Activated naive CD8-positive, alpha-beta T cell treated with anti-CD3 and anti-CD28 coated beads, Interleukin-2, amount 50 U/mL, for 24 hours (primary cell): ENCODE results near the gene SLC66A2.

Source experiments
- ATAC-seq: fragments of 150-1000 bp; cut with Tn5 transposase; one replicate; pipeline ENCODE4 v1.10.0; 2021
- DNase-seq: peaks from one replicate; pipeline ENCODE4 v3.0.0; 2021
- H3K27ac Mint-ChIP-seq: one replicate; pipeline ENCODE4 v1.8.0; 2021; ENCODE audit warnings: mild to moderate bottlenecking, mixed read lengths
- H3K27me3 Mint-ChIP-seq: one replicate; pipeline ENCODE4 v1.8.0; 2021; ENCODE audit warnings: mixed read lengths
- H3K36me3 Mint-ChIP-seq: one replicate; pipeline ENCODE4 v1.8.0; 2021; ENCODE audit warnings: low read depth, mixed read lengths
- H3K4me1 Mint-ChIP-seq: one replicate; pipeline ENCODE4 v1.8.0; 2021; ENCODE audit warnings: mixed read lengths
- H3K4me3 Mint-ChIP-seq: one replicate; pipeline ENCODE4 v1.8.0; 2021; ENCODE audit warnings: mild to moderate bottlenecking, moderate library complexity, mixed read lengths
- H3K9me3 Mint-ChIP-seq: one replicate; pipeline ENCODE4 v1.8.0; 2021; ENCODE audit warnings: mixed read lengths

Gene SLC66A2

DNA sequence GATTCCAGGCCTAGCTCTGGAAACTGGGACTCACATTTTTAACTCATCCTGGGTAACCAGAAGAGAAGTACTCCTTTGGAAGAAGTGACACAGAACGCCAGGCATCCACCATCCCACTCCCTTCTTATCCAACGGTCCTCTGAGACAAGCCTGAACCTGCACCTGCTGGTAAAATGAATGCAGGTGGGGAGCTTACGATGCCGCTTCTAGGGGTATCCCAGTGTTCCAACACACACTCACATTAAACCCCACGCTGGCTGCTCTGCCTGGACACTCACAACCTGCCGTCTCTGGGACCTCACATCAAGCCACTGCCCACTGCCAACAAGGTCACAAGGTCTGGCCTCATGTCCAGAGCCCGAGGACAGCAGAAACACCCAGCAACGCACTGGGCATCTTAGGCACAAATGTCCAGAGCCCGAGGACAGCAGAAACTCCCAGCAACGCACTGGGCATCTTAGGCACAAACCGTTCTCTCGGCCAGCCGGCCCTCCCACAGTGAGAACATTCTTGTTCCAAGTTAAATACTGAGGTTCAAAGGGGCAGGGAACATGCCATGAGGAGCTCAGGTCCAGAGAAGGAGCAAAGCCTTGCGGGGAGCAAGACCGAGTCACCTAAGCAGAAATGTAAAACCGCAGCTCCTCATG is 9.9 kb downstream of the SLC66A2 start:
- Mint-ChIP-seq H3K27ac (no peak overlapping the region), H3K4me3 (no peak overlapping the region)

DNA sequence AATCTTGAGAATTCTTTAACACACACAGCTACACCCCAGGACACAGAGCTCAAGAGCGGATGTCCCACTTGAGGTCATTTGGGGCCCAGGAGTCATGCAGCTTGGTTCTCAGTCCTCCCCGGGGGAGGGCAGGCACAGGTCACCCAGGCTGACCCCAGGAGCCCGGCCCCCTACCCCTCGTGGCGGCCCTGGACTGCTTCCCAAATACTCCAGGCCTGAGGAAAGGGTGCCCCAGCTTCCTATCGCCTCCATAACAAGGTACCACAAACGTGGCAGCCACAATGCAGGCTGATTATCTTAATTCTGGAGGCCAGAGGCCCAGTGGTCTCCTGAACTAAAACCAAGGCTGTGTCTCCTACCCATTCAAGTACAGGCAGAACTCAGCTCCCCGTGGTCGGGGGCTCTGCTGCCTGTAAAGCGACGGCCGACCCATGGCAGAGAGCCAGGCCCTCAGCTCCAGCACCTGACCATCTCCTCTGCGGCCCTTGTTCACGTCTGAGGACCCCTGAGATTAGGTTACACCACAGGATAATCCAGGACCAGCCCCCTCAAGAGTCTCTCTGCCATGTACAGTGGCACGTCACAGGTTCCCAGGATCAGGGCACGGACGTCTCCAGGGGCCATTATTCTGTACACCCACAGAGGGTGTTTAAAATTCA is 10.5 kb downstream of the SLC66A2 start:
- peaks cover 1% of the 10 kb centered on the region for H3K9me3 Mint-ChIP-seq
- no peaks in the 10 kb centered on the region for H3K27me3 Mint-ChIP-seq
- no peak for DNase-seq
- no peak for ATAC-seq
- no peak overlapping the region for H3K4me3 Mint-ChIP-seq
- peaks cover 23% of the 10 kb centered on the region for H3K4me1 Mint-ChIP-seq
- peaks cover 38% of the 10 kb centered on the region for H3K36me3 Mint-ChIP-seq
- H3K27ac Mint-ChIP-seq: no peak overlapping the region

More for the DNA sequence above, 9.9 kb downstream of the SLC66A2 start:
- H3K27me3 Mint-ChIP-seq: no peaks in the 10 kb centered on the region
- H3K4me1 Mint-ChIP-seq: peaks cover 29% of the 10 kb centered on the region
- H3K36me3 Mint-ChIP-seq: peaks cover 31% of the 10 kb centered on the region
- DNase-seq (no peak), ATAC-seq (no peak)
- no peaks in the 10 kb centered on the region for H3K9me3 Mint-ChIP-seq

DNA sequence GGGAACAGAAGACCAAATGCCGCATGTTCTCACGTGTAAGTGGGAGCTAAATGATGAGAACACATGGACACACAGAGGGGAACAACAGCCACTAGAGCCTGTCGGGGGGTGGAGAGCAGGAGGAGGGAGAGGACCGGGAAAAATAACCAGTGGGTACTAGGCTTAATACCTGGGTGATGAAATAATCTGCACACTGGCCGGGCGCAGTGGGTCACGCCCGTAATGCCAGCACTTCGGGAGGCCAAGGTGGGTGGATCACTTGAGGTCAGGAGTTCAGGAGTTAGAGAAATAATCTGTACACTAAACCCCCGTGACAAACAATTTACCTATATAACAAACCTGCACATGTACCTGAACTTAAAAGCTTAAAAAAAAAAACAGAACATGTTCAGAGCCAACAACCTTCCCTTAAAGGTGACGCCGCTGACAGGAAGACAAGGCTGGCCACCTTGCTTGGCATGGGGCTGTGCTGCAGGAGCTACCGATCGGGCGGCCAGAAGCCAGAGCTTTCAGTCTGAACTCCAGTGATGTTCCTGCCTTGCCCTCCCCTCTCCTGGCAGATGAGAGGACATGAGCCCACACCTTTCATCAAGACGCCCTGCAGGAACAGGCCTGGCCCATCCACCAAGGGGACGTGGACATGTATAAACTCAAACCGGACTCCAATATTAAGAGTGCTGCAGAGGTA is 11.2 kb downstream of the SLC66A2 start:
- Mint-ChIP-seq H3K27ac (no peak overlapping the region), H3K36me3 (peaks cover 44% of the 10 kb centered on the region), H3K4me3 (no peak overlapping the region), H3K27me3 (no peaks in the 10 kb centered on the region), H3K4me1 (peaks cover 20% of the 10 kb centered on the region), H3K9me3 (peaks cover 8% of the 10 kb centered on the region)
- no peak for DNase-seq
- ATAC-seq: no peak

DNA sequence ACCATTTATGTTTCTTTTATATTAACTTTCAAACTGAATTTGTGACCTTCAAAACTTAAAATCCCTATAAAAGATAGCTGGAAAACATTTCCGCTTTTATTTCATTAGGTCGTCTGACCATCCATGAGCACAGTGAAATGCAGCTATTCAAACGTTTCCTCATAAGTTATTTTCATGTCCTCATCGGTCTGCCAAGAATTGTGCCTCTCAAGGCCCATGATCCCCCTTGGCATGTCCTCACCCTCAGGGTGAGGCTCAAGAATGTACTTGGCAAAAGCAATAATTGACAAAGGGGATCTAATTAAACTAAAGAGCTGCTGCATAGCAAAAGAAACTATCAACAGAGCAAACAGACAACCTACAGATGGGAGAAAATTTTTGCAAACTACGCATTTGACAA is 12.4 kb downstream of the SLC66A2 start:
- Mint-ChIP-seq H3K9me3 (peaks cover 12% of the 10 kb centered on the region), H3K4me3 (no peak overlapping the region)

DNA sequence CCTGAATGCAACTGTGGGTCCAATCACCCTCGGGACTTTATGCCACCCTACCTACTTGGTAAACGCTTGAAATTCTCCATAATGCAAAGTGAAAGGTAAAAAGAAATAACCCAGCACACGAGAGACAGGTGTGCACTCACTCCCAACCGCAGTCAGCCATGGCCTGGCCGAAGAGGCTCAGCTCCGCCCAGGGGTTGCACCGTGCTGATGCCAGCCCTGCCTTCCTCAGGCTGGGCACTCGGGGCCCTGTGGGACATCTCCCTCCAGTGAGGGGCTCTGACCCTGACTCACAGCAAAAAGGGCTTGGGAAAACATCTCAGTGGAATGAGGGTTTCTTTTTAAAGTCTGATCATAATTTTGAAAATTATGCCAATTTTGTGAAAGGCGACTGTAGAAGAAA is 13.3 kb downstream of the SLC66A2 start:
- Mint-ChIP-seq H3K27ac (no peak overlapping the region), H3K9me3 (peaks cover 21% of the 10 kb centered on the region), H3K36me3 (peaks cover 65% of the 10 kb centered on the region), H3K4me3 (no peak overlapping the region), H3K27me3 (no peaks in the 10 kb centered on the region), H3K4me1 (peaks cover 7% of the 10 kb centered on the region)
- DNase-seq: no peak
- ATAC-seq: no peak

More for the DNA sequence above, 12.4 kb downstream of the SLC66A2 start:
- no peak overlapping the region for H3K27ac Mint-ChIP-seq
- no peak for ATAC-seq
- peaks cover 9% of the 10 kb centered on the region for H3K4me1 Mint-ChIP-seq
- no peak for DNase-seq
- peaks cover 56% of the 10 kb centered on the region for H3K36me3 Mint-ChIP-seq
- no peaks in the 10 kb centered on the region for H3K27me3 Mint-ChIP-seq

DNA sequence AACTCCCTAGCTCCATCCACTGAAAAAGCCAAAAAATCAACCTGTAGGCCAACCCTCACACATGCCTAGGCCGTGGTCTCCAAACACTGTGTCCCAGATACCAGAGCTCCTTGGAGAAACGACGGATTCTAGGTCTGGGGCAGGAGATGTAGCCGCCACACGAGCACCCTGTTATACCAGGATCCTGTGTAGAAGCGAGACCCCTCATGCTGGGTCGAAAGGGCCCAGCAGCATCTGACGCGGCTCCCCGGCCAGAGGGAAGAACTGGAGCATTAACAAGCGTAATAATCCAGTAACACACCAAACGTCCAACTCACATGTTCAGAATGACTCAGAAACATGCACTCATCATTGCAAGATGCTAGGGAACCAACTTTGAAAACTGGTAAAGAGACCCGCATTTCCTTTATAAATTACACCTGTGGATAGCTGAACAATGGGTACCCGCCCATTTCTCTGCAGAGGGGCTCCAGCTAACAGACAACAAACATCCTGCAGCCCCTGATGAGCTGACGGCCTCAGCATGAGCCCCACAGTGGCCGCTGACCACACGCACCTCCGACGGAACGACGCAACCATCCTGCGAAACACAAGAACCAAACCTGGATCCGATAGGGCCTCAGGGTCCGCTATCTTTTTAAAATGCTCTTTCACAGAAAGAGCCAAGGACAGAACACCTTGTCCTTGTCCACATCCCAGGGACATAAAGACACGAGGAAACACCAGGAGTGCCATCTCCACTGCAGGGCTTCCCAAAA is 14.2 kb downstream of the SLC66A2 start:
- no peak for ATAC-seq
- H3K27ac Mint-ChIP-seq: no peak overlapping the region
- no peaks in the 10 kb centered on the region for H3K27me3 Mint-ChIP-seq
- DNase-seq: no peak
- H3K9me3 Mint-ChIP-seq: peaks cover 30% of the 10 kb centered on the region
- peaks cover 73% of the 10 kb centered on the region for H3K36me3 Mint-ChIP-seq
- peaks cover 1% of the 10 kb centered on the region for H3K4me1 Mint-ChIP-seq
- H3K4me3 Mint-ChIP-seq: no peak overlapping the region

DNA sequence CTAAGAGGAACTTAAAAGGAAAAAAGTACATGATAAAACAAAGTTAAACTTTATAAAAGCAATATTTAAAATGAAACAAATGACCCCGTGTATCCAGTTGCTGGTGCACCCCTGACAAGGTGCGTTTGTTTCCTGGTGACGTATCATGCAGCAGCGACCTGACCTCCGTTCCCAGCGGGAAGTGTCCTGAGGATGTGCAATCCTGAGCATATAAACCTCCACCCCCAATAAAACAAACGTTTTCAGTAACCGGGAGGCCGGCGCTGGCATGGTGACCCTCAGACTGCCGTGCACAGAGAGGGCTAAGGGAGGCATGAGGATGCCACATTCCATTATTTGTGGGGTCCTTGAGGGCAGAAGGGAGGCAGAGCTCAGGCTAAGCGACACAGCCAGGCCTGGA is 14.8 kb downstream of the SLC66A2 start:
- no peaks in the 10 kb centered on the region for H3K27me3 Mint-ChIP-seq
- no peaks in the 10 kb centered on the region for H3K4me1 Mint-ChIP-seq
- ATAC-seq: no peak
- peaks cover 75% of the 10 kb centered on the region for H3K36me3 Mint-ChIP-seq
- no peak overlapping the region for H3K27ac Mint-ChIP-seq
- no peak for DNase-seq
- H3K4me3 Mint-ChIP-seq: no peak overlapping the region
- H3K9me3 Mint-ChIP-seq: peaks cover 34% of the 10 kb centered on the region

DNA sequence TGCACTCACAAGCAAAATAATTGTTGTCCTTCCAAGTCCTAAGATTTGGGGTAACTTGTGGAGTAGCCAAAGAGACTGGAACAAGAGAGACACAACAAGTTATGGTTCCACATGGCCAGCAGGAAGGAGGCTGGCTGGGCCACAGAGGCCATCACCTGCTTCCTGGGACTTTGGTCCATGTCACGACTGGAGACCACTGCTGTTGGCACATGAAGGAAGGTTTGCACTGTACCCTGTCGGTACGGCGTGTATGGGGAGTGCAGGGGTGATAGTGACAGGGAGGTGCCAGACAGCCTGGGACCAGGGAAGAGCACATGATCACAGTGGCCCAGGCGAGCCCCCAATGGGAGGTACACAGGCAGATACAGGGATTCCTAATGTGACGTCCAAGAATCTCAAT is 15.5 kb downstream of the SLC66A2 start:
- Mint-ChIP-seq H3K9me3 (peaks cover 39% of the 10 kb centered on the region), H3K4me3 (no peak overlapping the region), H3K27me3 (no peaks in the 10 kb centered on the region), H3K4me1 (no peaks in the 10 kb centered on the region), H3K27ac (no peak overlapping the region), H3K36me3 (peaks cover 81% of the 10 kb centered on the region)
- DNase-seq: no peak
- no peak for ATAC-seq

DNA sequence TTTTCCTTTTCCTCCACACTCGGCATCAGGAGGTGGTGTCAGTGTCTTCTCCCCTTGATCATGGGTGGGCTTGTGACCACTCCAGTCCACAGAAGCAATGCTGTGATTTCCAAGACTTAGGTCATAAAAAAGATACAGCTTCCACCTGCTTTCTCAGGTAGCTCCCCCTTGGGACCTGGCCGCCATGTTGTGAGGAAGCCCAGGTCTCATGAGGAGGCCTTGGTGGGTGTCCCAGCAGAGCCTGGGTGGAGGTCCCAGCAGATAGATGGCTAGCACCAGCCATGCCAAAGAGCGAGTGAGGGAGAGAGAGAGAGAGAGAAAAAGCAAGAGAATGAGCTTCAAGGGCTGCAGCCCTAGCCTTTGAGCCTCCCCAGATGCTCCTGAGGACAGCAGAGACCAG is 16.0 kb downstream of the SLC66A2 start:
- no peak for DNase-seq
- no peak overlapping the region for H3K4me3 Mint-ChIP-seq
- ATAC-seq: no peak
- peaks cover 81% of the 10 kb centered on the region for H3K36me3 Mint-ChIP-seq
- H3K4me1 Mint-ChIP-seq: no peaks in the 10 kb centered on the region
- no peak overlapping the region for H3K27ac Mint-ChIP-seq
- H3K27me3 Mint-ChIP-seq: no peaks in the 10 kb centered on the region
- H3K9me3 Mint-ChIP-seq: peaks cover 39% of the 10 kb centered on the region

DNA sequence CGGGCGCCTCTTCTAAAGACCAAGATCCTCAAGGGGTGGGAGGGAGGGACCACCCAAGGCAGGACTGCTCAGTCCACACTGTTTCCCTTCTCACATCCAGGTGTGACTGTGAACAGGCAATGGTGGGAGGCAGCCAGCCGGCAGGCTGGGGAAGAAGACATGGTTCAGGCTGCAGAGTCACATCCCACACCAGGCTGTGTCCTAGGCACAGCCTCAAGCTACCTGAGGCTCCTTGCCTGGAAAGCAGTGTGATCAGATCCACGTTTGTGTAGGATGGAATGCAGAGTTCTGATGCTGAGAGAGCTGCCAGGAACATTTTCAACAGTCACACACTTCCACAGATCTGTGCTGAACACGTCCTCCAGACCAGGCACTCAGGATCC is 16.4 kb downstream of the SLC66A2 start:
- Mint-ChIP-seq H3K27ac (no peak overlapping the region), H3K9me3 (peaks cover 41% of the 10 kb centered on the region), H3K4me1 (no peaks in the 10 kb centered on the region), H3K4me3 (no peak overlapping the region), H3K27me3 (no peaks in the 10 kb centered on the region), H3K36me3 (peaks cover 84% of the 10 kb centered on the region)
- no peak for ATAC-seq
- DNase-seq: no peak

DNA sequence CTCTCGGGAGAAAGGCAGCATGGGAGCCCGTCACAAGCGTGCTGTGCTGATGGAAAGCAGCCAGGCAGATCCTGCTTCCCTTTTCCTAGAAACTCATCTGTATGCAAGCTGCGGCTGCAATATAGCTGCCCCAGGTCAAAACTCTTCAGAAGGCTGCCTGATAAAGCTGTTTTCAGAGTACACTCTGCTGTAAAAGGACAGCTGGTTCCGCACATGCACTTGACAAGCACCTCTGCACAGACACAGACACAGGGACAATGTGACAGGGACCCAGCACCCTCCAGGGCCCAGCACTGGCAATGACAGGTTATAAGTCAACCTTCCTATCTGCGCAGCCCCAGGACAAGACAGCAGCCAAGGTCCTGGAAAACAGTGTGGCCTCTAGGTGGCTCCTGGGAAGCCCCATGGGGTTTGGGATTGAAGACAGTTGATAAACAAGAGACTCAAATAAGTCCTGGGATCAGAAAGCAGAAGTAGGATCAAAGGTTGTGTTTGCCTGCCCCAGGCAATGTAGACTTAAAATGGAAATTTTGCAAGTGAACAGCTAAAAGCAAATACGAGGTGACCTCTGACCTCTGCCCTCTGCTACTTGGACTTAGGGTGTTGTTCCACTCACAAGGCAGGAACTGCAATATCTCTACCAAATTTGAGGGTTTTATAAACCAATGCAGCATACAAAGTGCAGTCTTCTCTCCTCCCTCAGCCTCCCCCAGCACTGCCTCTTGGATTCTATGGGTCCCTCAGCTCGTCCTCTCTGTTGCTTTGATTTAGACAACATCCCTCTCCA is 16.9 kb downstream of the SLC66A2 start:
- no peak for DNase-seq
- Mint-ChIP-seq H3K9me3 (peaks cover 47% of the 10 kb centered on the region), H3K36me3 (peaks cover 84% of the 10 kb centered on the region), H3K27me3 (no peaks in the 10 kb centered on the region), H3K27ac (no peak overlapping the region), H3K4me1 (no peaks in the 10 kb centered on the region), H3K4me3 (no peak overlapping the region)
- no peak for ATAC-seq

DNA sequence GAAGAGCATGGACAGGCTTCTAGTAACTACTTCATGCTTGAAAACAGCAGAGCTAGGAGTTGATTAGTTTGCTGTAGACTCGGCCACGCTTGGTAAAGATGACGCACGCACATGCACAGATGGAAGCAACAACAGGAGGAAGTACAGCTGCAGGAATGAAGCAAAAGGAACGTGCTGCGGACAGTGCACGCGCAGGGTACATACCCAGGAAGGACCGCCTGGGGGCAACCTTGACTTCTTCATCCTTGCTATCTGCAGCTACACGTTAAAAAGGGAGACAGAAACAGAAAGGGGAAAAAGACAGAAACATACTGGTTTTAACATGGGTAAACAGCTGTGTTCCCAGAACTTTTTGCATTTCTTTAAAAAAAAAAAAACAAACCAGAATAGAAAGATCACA is 17.7 kb downstream of the SLC66A2 start:
- H3K36me3 Mint-ChIP-seq: peaks cover 86% of the 10 kb centered on the region
- no peaks in the 10 kb centered on the region for H3K4me1 Mint-ChIP-seq
- H3K27me3 Mint-ChIP-seq: no peaks in the 10 kb centered on the region
- H3K27ac Mint-ChIP-seq: no peak overlapping the region
- ATAC-seq (no peak), DNase-seq (no peak)
- H3K4me3 Mint-ChIP-seq: no peak overlapping the region
- H3K9me3 Mint-ChIP-seq: peaks cover 55% of the 10 kb centered on the region

DNA sequence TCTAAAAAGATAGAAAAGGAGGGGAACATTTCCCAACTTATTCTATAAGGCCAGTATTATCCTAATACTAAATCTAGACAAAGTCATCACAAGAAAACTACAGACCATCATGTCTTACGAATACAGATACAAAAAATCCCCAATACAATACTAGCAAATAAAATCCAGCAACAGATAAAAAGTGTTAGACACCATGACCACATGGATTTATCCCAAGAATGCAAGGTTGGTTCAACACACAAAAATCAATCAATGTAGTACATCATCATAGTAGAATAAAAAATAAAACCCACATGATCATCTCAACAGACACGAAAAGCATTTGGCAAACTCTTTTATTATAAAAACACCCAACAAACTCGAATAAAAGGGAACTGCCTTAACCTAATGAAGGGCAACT is 18.5 kb downstream of the SLC66A2 start:
- H3K4me3 Mint-ChIP-seq: no peak overlapping the region
- peaks cover 55% of the 10 kb centered on the region for H3K9me3 Mint-ChIP-seq
- H3K4me1 Mint-ChIP-seq: no peaks in the 10 kb centered on the region
- ATAC-seq (no peak), DNase-seq (no peak)
- H3K36me3 Mint-ChIP-seq: peaks cover 89% of the 10 kb centered on the region
- H3K27ac Mint-ChIP-seq: no peak overlapping the region
- no peaks in the 10 kb centered on the region for H3K27me3 Mint-ChIP-seq

DNA sequence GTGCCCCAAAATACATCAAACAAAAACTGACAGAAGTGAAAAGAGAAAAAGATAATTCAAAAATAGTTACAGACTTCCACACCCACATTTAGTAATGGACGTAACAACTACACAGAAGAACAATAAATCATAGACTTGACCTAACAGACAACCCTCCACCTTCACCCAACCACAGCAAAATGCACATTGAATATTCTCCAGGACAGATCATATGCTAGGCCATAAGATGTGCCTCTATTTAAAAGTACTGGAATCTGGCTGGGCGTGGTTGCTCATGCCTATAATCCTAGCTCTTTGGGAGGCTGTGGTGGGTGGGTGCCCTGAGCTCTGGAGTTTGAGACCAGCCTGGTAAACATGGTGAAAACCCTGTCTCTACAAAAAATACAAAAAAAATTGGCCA is 20.0 kb downstream of the SLC66A2 start:
- Mint-ChIP-seq H3K4me1 (no peaks in the 10 kb centered on the region), H3K9me3 (peaks cover 55% of the 10 kb centered on the region), H3K27me3 (no peaks in the 10 kb centered on the region), H3K36me3 (peaks cover 77% of the 10 kb centered on the region), H3K27ac (no peak overlapping the region), H3K4me3 (no peak overlapping the region)
- DNase-seq (no peak), ATAC-seq (no peak)
